Body of pancreas (tissue), 4 donors: ENCODE results near the gene RICTOR. TPM values are rescaled to one million over a fixed set of nuclear protein-coding genes. Genes with fewer than 3 reads are reported as not detected.

Experiments used
- ATAC-seq: fragments of 150-250 bp; one replicate; pipeline ENCODE4 v1.9.1; 2016
- DNase-seq, 4 donors: peaks; one replicate each; pipeline ENCODE4 v3.0.0-alpha.2; 2019
- H3K27ac ChIP-seq, 4 donors: fragments of 200-600 bp; sonication (generic); 1 replicate in 3 of 4; 2 replicates in 1 of 4; pipeline versions ENCODE4 v1.5.1 to v1.6.1; 2016 to 2019; ENCODE audit warnings: mild to moderate bottlenecking in 1 of 4, mixed read lengths in 1 of 4, moderate library complexity in 1 of 4
- H3K27me3 ChIP-seq, 2 donors: fragments of 200-600 bp; sonication (generic); one replicate each; pipeline ENCODE4 v1.6.0; 2016; ENCODE audit warnings: mild to moderate bottlenecking in 1 of 2
- H3K36me3 ChIP-seq, 2 donors: fragments of 200-600 bp; sonication (generic); replicated peaks in 1 of 2; 2 replicates each; pipeline ENCODE4 v1.5.1; 2016; ENCODE audit warnings: low read depth in 2 of 2; ENCODE audit not compliant: insufficient read depth in 1 of 2
- H3K4me1 ChIP-seq: fragments of 200-600 bp; sonication (generic); one replicate; pipeline ENCODE4 v1.6.0; 2016
- H3K4me3 ChIP-seq, 2 donors: fragments of 200-600 bp; sonication (generic); 1 replicate in 1 of 2; 2 replicates in 1 of 2; pipeline ENCODE4 v1.5.1; 2016 to 2019
- H3K9me3 ChIP-seq, 3 donors: fragments of 200-600 bp; sonication (generic); 1 replicate in 2 of 3; 2 replicates in 1 of 3; pipeline ENCODE4 v1.5.1; 2016
- CTCF ChIP-seq, 7 experiments: fragments of 450-650 bp in 4 of 7; fragments of 200-600 bp in 3 of 7; sonication (generic) in 3 of 7; IDR thresholded peaks; one replicate each; pipeline ENCODE4 v1.5.1; 2016 to 2019; ENCODE audit warnings: antibody characterized with exemption in 7 of 7
- POLR2A ChIP-seq, 3 donors: fragments of 450-650 bp; IDR thresholded peaks; one replicate each; pipeline ENCODE4 v1.6.1; 2016; ENCODE audit warnings: antibody characterized with exemption in 3 of 3, mild to moderate bottlenecking in 2 of 3
- whole genome bisulfite sequencing, 2 donors: methylation state at CpG; one replicate each; pipeline ENCODE4 v1.1.5; 2017; 5-methylcytosine and 5-hydroxymethylcytosine counted together
- intact Hi-C: fragments of 100-400 bp; cut with DNase I; formaldehyde crosslinking; loops from one replicate; pipeline ENCODE4 v1.15.1; 2023
- total RNA-seq, 2 donors: library from RNA; depleted of rRNA; stranded (reverse); fragments of >200 nt; gene quantifications; one replicate each; pipeline ENCODE4 v1.1.0, GENCODE V29; 2016

The RICTOR gene
- total RNA-seq, 2 donors from 2014 or later, result 20.8 to 27.5 TPM

GRCh38 chr5:39009280-39009679 is 64.9 kb downstream of the RICTOR start:
- WGBS, 2 donors, result 94 to 96% methylated on average over 1 of the region's 1 CpG

GRCh38 chr5:39006650-39007049 is 67.5 kb downstream of the RICTOR start:
- intact Hi-C loops, result no loop called here
- H3K27me3 ChIP-seq, result no peaks in the 10 kb centered on the region
- DNase-seq (no peak), ATAC-seq (no peak)
- TF ChIP-seq POLR2A (IDR thresholded peaks at IDR 0.05) (no peak), CTCF (IDR thresholded peaks at IDR 0.05) (no peak)
- WGBS, 2 donors, result 88% methylated on average over 2 of the region's 2 CpGs
- no peak overlapping the region for H3K27ac ChIP-seq
- H3K4me3 ChIP-seq, result no peak overlapping the region
- H3K9me3 ChIP-seq, result peaks cover 0 to 8% (median 0%) of the 10 kb centered on the region in 3 donors
- no peaks in the 10 kb centered on the region for H3K36me3 ChIP-seq
- H3K4me1 ChIP-seq, result no peaks in the 10 kb centered on the region

More at GRCh38 chr5:39009280-39009679, 64.9 kb downstream of the RICTOR start:
- DNase-seq, result no peak
- H3K36me3 ChIP-seq, result no peaks in the 10 kb centered on the region
- no peak for ATAC-seq
- no peak overlapping the region for H3K4me3 ChIP-seq
- no peak for TF ChIP-seq POLR2A (IDR thresholded peaks at IDR 0.05)
- no peak for TF ChIP-seq CTCF (IDR thresholded peaks at IDR 0.05)
- H3K4me1 ChIP-seq, result no peaks in the 10 kb centered on the region
- no peaks in the 10 kb centered on the region for H3K27me3 ChIP-seq
- intact Hi-C loops, result no loop called here
- peaks cover 0 to 8% (median 0%) of the 10 kb centered on the region in 3 donors for H3K9me3 ChIP-seq
- no peak overlapping the region for H3K27ac ChIP-seq

- no peaks in the 10 kb centered on the region for H3K27me3 ChIP-seq
- TF ChIP-seq CTCF (IDR thresholded peaks at IDR 0.05), result peak in 4 of 7 experiments; percentile 22 to 45 (median 30)
- no peak for TF ChIP-seq POLR2A (IDR thresholded peaks at IDR 0.05)
- intact Hi-C loops, result no loop called here
- H3K4me3 ChIP-seq, result no peak overlapping the region
- H3K9me3 ChIP-seq, result no peaks in the 10 kb centered on the region
- WGBS, 2 donors, result 71 to 77% methylated on average over 3 of the region's 3 CpGs
- H3K27ac ChIP-seq, result no peak overlapping the region
- no peaks in the 10 kb centered on the region for H3K4me1 ChIP-seq
- no peaks in the 10 kb centered on the region for H3K36me3 ChIP-seq
- DNase-seq, result peak in 2 of 4 donors; percentile 12 to 16
- ATAC-seq, result no peak
Observed at GRCh38 chr5:39005566-39006232, 68.5 kb downstream of the RICTOR start.

GRCh38 chr5:39001683-39002082 is 72.5 kb downstream of the RICTOR start:
- Histone ChIP-seq H3K9me3 (no peaks in the 10 kb centered on the region), H3K27ac (no peak overlapping the region), H3K27me3 (no peaks in the 10 kb centered on the region), H3K36me3 (no peaks in the 10 kb centered on the region), H3K4me1 (no peaks in the 10 kb centered on the region), H3K4me3 (no peak overlapping the region)
- 84 to 90% methylated on average over 2 of the region's 2 CpGs for WGBS, 2 donors
- ATAC-seq, result no peak
- no peak for TF ChIP-seq CTCF (IDR thresholded peaks at IDR 0.05)
- TF ChIP-seq POLR2A (IDR thresholded peaks at IDR 0.05), result no peak
- intact Hi-C loops, result no loop called here
- no peak for DNase-seq

- no peak for DNase-seq
- intact Hi-C loops, result no loop called here
- ATAC-seq, result no peak
- no peak overlapping the region for H3K27ac ChIP-seq
- H3K27me3 ChIP-seq, result no peaks in the 10 kb centered on the region
- H3K36me3 ChIP-seq, result no peaks in the 10 kb centered on the region
- H3K4me3 ChIP-seq, result no peak overlapping the region
- TF ChIP-seq CTCF (IDR thresholded peaks at IDR 0.05) (no peak), POLR2A (IDR thresholded peaks at IDR 0.05) (no peak)
- WGBS, 2 donors, result 89 to 97% methylated on average over 2 of the region's 2 CpGs
- H3K4me1 ChIP-seq, result no peaks in the 10 kb centered on the region
- no peaks in the 10 kb centered on the region for H3K9me3 ChIP-seq
Observed at GRCh38 chr5:38999037-38999436, 75.2 kb downstream of the RICTOR start.
